Stimulated activated CD4-positive, alpha-beta T cell treated with anti-CD3 and anti-CD28 coated beads, Interleukin-4, amount 100 ng/mL, for 24 hours (primary cell): ENCODE results near the gene BRSK2.
"Not testable (repeated sequence)": the region's sequence is repeated elsewhere in the genome, so short reads cannot be mapped to it uniquely, and the experiment has no call there.

ENCODE experiments used
- DNase-seq: peaks from one replicate; pipeline ENCODE4 v3.0.0-alpha.2; 2020

BRSK2 gene

DNA sequence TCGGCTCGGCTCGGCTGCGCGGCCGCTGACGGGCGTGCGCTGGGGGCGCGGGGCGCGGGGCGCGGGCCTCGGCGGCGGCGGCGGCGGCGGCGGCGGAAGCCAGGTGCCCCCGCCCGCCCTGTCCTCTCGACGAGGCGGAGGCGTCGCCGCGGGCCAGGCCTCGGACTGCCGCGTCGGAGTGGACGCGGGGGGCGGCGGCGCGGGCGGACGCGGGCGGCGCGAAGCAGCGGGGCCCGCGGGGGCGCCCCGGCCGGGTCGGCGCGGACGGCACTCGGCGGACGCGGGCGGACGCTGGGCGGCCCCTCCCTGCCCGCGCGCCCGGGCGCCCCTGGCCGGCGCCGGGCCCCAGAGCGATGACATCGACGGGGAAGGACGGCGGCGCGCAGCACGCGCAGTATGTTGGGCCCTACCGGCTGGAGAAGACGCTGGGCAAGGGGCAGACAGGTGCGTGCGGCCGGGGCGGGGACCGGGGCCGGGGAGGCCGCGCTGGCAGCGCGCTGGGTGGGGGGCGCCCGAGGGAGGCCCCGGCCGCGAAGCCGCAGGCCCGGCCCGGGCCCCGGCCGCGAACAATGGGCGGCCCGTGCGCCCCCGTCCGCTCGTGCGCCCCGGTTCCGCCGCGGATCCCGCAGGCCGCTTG, at the start of gene BRSK2:
BRSK2 (plus strand) TSS at position 3 of the 637 bp plus-strand sequence; CDS start at position 354, 351 bp downstream.
- no peak for DNase-seq

- DNase-seq, result no peak
Observed at GRCh38 chr11:1340111-1340510, 49.6 kb upstream of the BRSK2 start.

- DNase-seq, result not testable (repeated sequence)
Observed at GRCh38 chr11:1341226-1341625, 48.5 kb upstream of the BRSK2 start.

- DNase-seq, result no peak
Observed at GRCh38 chr11:1341928-1342524, 47.7 kb upstream of the BRSK2 start.

GRCh38 chr11:1342946-1343345, 46.8 kb upstream of the BRSK2 start:
- DNase-seq, result no peak

- no peak for DNase-seq
Observed at GRCh38 chr11:1343391-1344055, 46.2 kb upstream of the BRSK2 start.

GRCh38 chr11:1344056-1344635, 45.6 kb upstream of the BRSK2 start:
- no peak for DNase-seq

DNA sequence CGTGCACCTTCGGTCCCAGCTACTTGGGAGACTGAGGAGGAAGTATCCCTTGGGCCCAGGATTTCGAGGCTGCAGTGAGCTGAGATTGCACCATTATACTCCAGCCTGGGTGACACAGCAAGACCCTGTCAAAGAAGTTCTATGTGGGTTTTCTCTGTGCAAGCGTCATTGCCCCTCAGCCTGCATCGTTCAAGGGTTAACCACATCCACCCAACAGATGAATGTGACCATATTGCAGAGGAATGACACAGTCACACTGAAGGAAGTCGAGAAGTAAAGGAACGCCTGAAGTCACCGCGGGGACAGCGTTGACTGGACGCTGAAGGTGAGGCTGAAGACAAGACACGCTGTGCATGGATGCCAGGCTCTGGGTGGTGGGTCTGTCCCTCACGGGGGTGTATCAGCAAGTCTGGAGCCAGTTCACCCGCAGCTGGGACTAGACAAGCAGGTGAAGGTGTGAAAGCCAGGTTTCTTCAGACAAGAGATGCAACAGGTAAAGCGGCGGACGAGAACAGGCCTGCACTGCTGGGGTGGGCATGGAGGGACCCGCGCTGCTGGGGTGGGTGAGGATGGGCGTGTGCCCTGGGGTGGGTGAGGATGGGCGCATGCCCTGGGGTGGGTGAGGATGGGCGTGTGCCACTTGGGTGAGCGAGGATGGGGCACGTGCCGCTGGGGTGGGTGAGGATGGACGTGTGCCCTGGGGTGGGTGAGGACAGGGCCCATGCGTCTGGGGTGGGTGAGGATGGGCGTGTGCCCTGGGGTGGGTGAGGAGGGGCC, 43.8 kb upstream of the BRSK2 start:
- peak; percentile 1 for DNase-seq

DNA sequence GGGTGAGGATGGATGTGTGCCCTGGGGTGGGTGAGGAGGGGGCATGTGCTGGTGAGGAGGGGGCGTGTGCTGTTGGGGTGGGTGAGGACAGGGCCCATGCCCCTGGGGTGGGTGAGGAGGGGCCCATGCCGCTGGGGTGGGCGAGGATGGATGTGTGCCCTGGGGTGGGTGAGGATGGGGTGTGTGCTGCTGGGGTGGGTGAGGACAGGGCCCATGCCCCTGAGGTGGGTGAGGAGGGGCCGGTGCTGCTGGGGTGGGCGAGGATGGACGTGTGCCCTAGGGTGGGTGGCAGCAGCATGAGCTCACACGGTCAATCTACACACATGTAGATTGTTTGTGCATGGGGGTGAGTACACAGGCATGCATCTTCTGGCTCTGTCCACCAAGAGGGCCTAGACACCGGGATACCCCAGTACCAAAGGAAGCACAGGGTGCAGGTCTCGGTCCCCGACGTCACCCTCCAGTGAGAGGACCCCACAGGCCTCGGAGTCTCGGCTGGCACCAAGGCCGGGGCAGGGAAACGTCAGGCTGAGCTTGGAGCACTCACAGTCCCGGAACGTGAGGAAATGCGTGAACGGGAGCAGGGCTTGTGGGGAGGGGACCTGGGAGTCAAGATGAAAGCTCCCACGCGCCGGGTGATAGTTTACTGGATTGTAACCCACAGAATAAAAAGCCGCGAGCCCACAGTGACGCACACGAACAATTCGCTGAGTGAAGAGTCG, 42.9 kb upstream of the BRSK2 start:
- no peak for DNase-seq

GRCh38 chr11:1347411-1347999, 42.2 kb upstream of the BRSK2 start:
- DNase-seq, result not testable (repeated sequence)

GRCh38 chr11:1348146-1348795, 41.5 kb upstream of the BRSK2 start:
- no peak for DNase-seq

GRCh38 chr11:1348796-1349326, 40.9 kb upstream of the BRSK2 start:
- no peak for DNase-seq

DNA sequence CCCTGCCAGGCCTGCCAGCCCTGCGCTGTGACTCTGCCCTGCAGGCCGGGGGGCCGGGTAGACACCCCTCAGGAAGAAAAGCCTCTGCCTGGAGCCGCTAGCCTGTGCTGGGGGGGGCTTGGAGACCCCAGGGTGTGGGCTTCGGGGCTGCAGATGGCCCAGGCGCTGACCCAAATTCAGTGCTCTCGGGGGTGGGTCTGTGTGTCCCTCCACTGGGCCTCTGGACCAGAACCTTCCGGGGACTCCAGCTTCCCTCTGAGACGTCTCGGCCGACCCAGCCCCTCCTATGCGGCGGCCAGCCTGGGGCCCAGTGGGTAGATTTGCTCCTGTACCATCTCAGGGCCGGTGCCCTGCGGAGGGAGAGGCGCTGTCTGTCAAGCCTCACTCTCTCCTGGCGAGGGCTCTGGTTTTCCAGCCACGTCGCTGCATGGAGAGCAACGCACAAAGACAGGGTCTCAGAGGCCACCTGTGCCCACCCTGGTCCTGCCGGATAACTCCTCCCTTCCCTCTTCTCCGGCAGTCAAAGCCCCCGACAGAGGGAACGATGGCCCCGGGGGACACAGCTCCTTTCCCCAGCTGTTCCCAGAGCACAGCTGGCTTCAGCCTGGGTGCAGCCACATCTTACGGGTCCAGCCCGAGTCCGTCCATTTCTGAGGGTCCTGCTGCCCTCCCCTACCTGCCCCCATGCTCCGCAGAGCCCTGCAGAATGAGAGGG, 40.2 kb upstream of the BRSK2 start:
- no peak for DNase-seq

GRCh38 chr11:1350086-1350725, 39.5 kb upstream of the BRSK2 start:
- no peak for DNase-seq

GRCh38 chr11:1351278-1351937, 38.3 kb upstream of the BRSK2 start:
- DNase-seq, result no peak

DNA sequence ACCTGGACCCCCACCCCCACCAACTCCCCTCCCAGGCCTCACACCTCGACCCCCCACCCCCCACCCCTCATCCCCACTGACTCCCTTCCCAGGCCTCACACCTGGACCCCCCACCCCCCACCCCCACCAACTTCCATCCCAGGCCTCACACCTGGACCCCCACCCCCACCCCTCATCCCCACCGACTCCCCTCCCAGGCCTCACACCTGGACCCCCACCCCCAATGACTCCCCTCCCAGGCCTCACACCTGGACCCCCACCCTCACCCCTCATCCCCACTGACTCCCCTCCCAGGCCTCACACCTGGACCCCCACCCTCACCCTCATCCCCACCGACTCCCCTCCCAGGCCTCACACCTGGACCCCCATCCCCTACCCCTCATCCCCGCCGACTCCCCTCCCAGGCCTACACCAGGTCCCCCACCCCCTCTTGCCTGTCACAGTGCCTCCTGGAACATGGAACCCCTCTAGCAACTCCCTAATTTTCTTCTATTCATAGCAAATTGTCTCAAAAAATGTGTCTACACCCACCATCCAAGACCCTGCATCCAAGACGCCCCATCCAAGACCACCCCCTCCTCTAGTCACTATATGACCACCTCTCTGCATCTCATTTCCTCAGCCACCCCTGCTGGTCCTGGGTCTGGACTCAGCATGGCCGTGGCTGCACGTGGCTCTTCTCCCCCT, 36.9 kb upstream of the BRSK2 start:
- DNase-seq, result no peak

- DNase-seq, result no peak
Observed at GRCh38 chr11:1353383-1354124, 36.2 kb upstream of the BRSK2 start.
